Pons (tissue), 1 donor: Measurements from ENCODE around the gene ZBTB16.

ENCODE experiments used
- DNase-seq: peaks from one replicate; pipeline ENCODE4 v3.0.0-alpha.2; 2016; ENCODE audit warnings: low spot score

Gene ZBTB16

GRCh38 chr11:114065094-114065493 is 5.6 kb downstream of the ZBTB16 start:
- DNase-seq = peak; percentile 63

GRCh38 chr11:114066046-114066648 is 6.6 kb downstream of the ZBTB16 start:
- DNase-seq = no peak

GRCh38 chr11:114068327-114068726 is 8.8 kb downstream of the ZBTB16 start:
- no peak for DNase-seq

GRCh38 chr11:114070464-114071139 is 11.1 kb downstream of the ZBTB16 start:
- no peak for DNase-seq

- no peak for DNase-seq
These were observed 13.7 kb downstream of the ZBTB16 start for GRCh38 chr11:114073007-114073827.

- no peak for DNase-seq
These were observed 14.4 kb downstream of the ZBTB16 start for GRCh38 chr11:114073828-114074381.

- no peak for DNase-seq
These were observed 15.2 kb downstream of the ZBTB16 start for GRCh38 chr11:114074546-114075343.

- DNase-seq = no peak
These were observed 15.8 kb downstream of the ZBTB16 start for GRCh38 chr11:114075344-114075610.

- DNase-seq = no peak
These were observed 16.5 kb downstream of the ZBTB16 start for GRCh38 chr11:114075891-114076441.

GRCh38 chr11:114076921-114077331 is 17.4 kb downstream of the ZBTB16 start:
- DNase-seq = no peak

GRCh38 chr11:114077482-114078305 is 18.2 kb downstream of the ZBTB16 start:
- DNase-seq = no peak

GRCh38 chr11:114078423-114078822 is 18.9 kb downstream of the ZBTB16 start:
- DNase-seq = no peak

GRCh38 chr11:114079511-114080065 is 20.1 kb downstream of the ZBTB16 start:
- DNase-seq = no peak

- no peak for DNase-seq
These were observed 20.7 kb downstream of the ZBTB16 start for GRCh38 chr11:114080219-114080618.

- no peak for DNase-seq
These were observed 21.3 kb downstream of the ZBTB16 start for GRCh38 chr11:114080769-114081168.

GRCh38 chr11:114081641-114082414 is 22.3 kb downstream of the ZBTB16 start:
- no peak for DNase-seq

GRCh38 chr11:114082415-114082748 is 22.9 kb downstream of the ZBTB16 start:
- no peak for DNase-seq

- no peak for DNase-seq
These were observed 23.3 kb downstream of the ZBTB16 start for GRCh38 chr11:114082767-114083181.

GRCh38 chr11:114083391-114084252 is 24.1 kb downstream of the ZBTB16 start:
- no peak for DNase-seq
